ENCODE results near the gene LRIG2. TPM values are rescaled to one million over a fixed set of nuclear protein-coding genes. Genes with fewer than 3 reads are reported as not detected.

LRIG2 gene
- total RNA-seq, 1 experiment from 2014 or later = 6.1 TPM

DNA sequence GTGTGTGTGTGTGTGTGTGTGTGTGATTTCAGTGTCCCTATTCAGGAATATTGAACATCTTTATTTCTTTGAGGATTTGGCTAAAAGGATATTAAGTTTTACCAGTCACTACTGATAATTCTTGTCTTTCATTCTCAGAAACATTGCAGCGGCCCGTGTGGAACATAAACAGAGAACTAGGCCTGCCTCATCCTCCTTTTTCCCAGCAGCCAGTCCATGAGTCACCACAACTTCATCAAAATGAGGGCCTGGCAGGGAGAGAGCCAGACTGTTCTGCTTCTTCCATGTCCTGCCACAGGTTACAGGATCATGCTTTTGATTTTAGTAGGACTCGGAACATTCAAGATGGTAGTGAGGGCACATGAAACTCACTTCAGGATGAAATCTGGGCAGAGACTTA is 50.7 kb downstream of the LRIG2 start:
- Histone ChIP-seq H2AFZ (ENCODE audit: low read length) (no peak overlapping the region), H3K79me2 (ENCODE audit: low read length) (no peaks in the 10 kb centered on the region), H3K4me1 (ENCODE audit: insufficient read depth, low read length) (no peaks in the 10 kb centered on the region), H4K20me1 (ENCODE audit: low read length) (no peaks in the 10 kb centered on the region), H3K27me3 (ENCODE audit: low read length) (no peaks in the 10 kb centered on the region), H3K9ac (ENCODE audit: low read length) (no peak overlapping the region), H3K4me2 (ENCODE audit: low read length) (no peak overlapping the region), H3K4me3 (ENCODE audit: low read length) (no peak overlapping the region), H3K36me3 (ENCODE audit: low read depth, low read length) (peaks cover 52% of the 10 kb centered on the region), H3F3A (ENCODE audit: low read length, unreplicated experiment) (no peaks in the 10 kb centered on the region), H3K27ac (ENCODE audit: low read length) (no peak overlapping the region), H3K9me3 (ENCODE audit: low read length) (no peaks in the 10 kb centered on the region), H3K9me2 (replicated peaks; ENCODE audit: low read length) (no peaks in the 10 kb centered on the region)
- intact Hi-C loops (cut with micrococcal nuclease) = no loop called here
- CTCF ChIA-PET = no interaction called here
- ATAC-seq = no peak
- no TSS peak for BruUV-seq (replicated peaks)
- TF ChIP-seq EZH2phosphoT487 (IDR thresholded peaks at IDR 0.05; ENCODE audit: borderline replicate concordance, low read length) = no peak
- no peak for TF ChIP-seq EZH2 (IDR thresholded peaks at IDR 0.05; ENCODE audit: low read length, unreplicated experiment)
- TF ChIP-seq, protein P1, sequence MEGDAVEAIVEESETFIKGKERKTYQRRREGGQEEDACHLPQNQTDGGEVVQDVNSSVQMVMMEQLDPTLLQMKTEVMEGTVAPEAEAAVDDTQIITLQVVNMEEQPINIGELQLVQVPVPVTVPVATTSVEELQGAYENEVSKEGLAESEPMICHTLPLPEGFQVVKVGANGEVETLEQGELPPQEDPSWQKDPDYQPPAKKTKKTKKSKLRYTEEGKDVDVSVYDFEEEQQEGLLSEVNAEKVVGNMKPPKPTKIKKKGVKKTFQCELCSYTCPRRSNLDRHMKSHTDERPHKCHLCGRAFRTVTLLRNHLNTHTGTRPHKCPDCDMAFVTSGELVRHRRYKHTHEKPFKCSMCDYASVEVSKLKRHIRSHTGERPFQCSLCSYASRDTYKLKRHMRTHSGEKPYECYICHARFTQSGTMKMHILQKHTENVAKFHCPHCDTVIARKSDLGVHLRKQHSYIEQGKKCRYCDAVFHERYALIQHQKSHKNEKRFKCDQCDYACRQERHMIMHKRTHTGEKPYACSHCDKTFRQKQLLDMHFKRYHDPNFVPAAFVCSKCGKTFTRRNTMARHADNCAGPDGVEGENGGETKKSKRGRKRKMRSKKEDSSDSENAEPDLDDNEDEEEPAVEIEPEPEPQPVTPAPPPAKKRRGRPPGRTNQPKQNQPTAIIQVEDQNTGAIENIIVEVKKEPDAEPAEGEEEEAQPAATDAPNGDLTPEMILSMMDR (conservative IDR thresholded peaks at IDR 0.05; ENCODE audit: low read depth, low read length) = no peak
- POLR2A ChIA-PET (ENCODE audit: unreplicated experiment) = no interaction called here
- DNase-seq = no peak

DNA sequence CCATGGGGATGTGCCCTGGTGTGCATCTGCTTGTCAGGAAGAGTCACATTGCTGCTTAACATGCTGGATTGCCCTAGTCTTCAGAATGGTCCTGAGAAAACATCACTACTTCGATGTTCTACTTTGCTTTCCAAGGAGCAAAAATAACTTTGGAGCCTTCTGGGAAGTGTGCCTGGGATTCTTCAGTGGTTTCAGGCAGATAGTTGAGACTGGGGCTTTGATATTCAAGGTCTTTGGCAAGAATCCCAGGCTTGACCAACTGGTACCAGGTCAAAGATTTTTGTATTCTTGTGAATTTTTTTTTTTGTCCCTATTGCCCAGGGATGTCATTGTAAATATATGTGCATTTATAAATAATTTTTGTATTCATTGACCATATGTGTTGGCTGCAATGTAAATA is 51.4 kb downstream of the LRIG2 start:
- Histone ChIP-seq H3K9me3 (ENCODE audit: low read length) (no peaks in the 10 kb centered on the region), H3K9ac (ENCODE audit: low read length) (no peak overlapping the region), H3K27me3 (ENCODE audit: low read length) (no peaks in the 10 kb centered on the region), H3K4me3 (ENCODE audit: low read length) (no peak overlapping the region), H3K4me1 (ENCODE audit: insufficient read depth, low read length) (no peaks in the 10 kb centered on the region), H3K9me2 (replicated peaks; ENCODE audit: low read length) (no peaks in the 10 kb centered on the region), H3K79me2 (ENCODE audit: low read length) (no peaks in the 10 kb centered on the region), H3K4me2 (ENCODE audit: low read length) (no peak overlapping the region), H2AFZ (ENCODE audit: low read length) (no peak overlapping the region), H3K36me3 (ENCODE audit: low read depth, low read length) (peaks cover 46% of the 10 kb centered on the region), H3F3A (ENCODE audit: low read length, unreplicated experiment) (no peaks in the 10 kb centered on the region), H4K20me1 (ENCODE audit: low read length) (no peaks in the 10 kb centered on the region), H3K27ac (ENCODE audit: low read length) (no peak overlapping the region)
- POLR2A ChIA-PET (ENCODE audit: unreplicated experiment) = no interaction called here
- TF ChIP-seq EZH2phosphoT487 (IDR thresholded peaks at IDR 0.05; ENCODE audit: borderline replicate concordance, low read length) (no peak), EZH2 (IDR thresholded peaks at IDR 0.05; ENCODE audit: low read length, unreplicated experiment) (no peak)
- TF ChIP-seq, protein P1 (conservative IDR thresholded peaks at IDR 0.05; ENCODE audit: low read depth, low read length) = no peak
- intact Hi-C loops (cut with micrococcal nuclease) = no loop called here
- CTCF ChIA-PET = no interaction called here
- no peak for ATAC-seq
- DNase-seq = no peak
- BruUV-seq (replicated peaks) = no TSS peak

DNA sequence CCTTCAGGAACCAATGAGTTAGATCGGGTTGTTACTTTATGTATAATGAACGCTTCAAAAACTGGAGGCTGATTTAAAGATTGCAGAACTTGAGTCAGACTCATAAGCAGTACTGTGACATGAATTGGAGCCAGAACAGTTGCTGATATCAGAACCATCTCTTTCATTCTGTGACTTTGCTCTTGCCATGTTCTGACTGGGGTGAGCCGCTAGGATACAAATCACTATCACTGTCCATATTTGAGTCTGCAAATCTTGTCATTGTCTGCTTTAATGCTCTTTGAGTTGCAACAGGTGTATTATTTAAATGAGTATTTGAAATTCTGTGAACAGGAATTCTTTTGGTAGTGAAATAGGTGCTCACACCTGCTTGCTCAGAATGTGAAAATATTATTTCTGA is 52.5 kb downstream of the LRIG2 start:
- intact Hi-C loops (cut with micrococcal nuclease) = no loop called here
- ChIA-PET CTCF (no interaction called here), POLR2A (ENCODE audit: unreplicated experiment) (no interaction called here)
- no peak for DNase-seq
- H4K20me1 ChIP-seq (ENCODE audit: low read length) = no peaks in the 10 kb centered on the region
- H3K4me1 ChIP-seq (ENCODE audit: insufficient read depth, low read length) = no peaks in the 10 kb centered on the region
- H3K9me2 ChIP-seq (replicated peaks; ENCODE audit: low read length) = no peaks in the 10 kb centered on the region
- no peak overlapping the region for H3K27ac ChIP-seq (ENCODE audit: low read length)
- no peak overlapping the region for H3K9ac ChIP-seq (ENCODE audit: low read length)
- H3K79me2 ChIP-seq (ENCODE audit: low read length) = no peaks in the 10 kb centered on the region
- H3K36me3 ChIP-seq (ENCODE audit: low read depth, low read length) = peaks cover 42% of the 10 kb centered on the region; the same call in 1 of the 2 replicates
- no peak overlapping the region for H3K4me2 ChIP-seq (ENCODE audit: low read length)
- H2AFZ ChIP-seq (ENCODE audit: low read length) = no peak overlapping the region
- TF ChIP-seq EZH2 (IDR thresholded peaks at IDR 0.05; ENCODE audit: low read length, unreplicated experiment) (no peak), EZH2phosphoT487 (IDR thresholded peaks at IDR 0.05; ENCODE audit: borderline replicate concordance, low read length) (no peak)
- TF ChIP-seq, protein P1 (conservative IDR thresholded peaks at IDR 0.05; ENCODE audit: low read depth, low read length) = no peak
- ATAC-seq = no peak
- BruUV-seq (replicated peaks) = no TSS peak
- no peaks in the 10 kb centered on the region for H3F3A ChIP-seq (ENCODE audit: low read length, unreplicated experiment)
- no peak overlapping the region for H3K4me3 ChIP-seq (ENCODE audit: low read length)
- H3K9me3 ChIP-seq (ENCODE audit: low read length) = no peaks in the 10 kb centered on the region
- H3K27me3 ChIP-seq (ENCODE audit: low read length) = no peaks in the 10 kb centered on the region

Data from PC-3 (cell line).